HG03064 (cell line): ENCODE measurements around the gene CCIN.

Source experiments
- ATAC-seq: cut with Tn5 transposase; IDR thresholded peaks from one replicate; pipeline ENCODE4 v1.9.1; 2021; ENCODE audit warnings: low read depth; ENCODE audit not compliant: unreplicated experiment

CCIN gene

GRCh38 chr9:36140086-36141084, 28.8 kb upstream of the CCIN start:
- ATAC-seq: no peak

- no peak for ATAC-seq
Measured at GRCh38 chr9:36141288-36141687, 27.9 kb upstream of the CCIN start.

- ATAC-seq: no peak
Measured at GRCh38 chr9:36141761-36142160, 27.4 kb upstream of the CCIN start.

GRCh38 chr9:36142510-36143244, 26.5 kb upstream of the CCIN start:
- ATAC-seq: no peak

- ATAC-seq: no peak
Measured at GRCh38 chr9:36143245-36143641, 25.9 kb upstream of the CCIN start.

GRCh38 chr9:36144309-36145232, 24.6 kb upstream of the CCIN start:
- ATAC-seq: no peak

- no peak for ATAC-seq
Measured at GRCh38 chr9:36145970-36146369, 23.2 kb upstream of the CCIN start.

GRCh38 chr9:36146651-36147050, 22.5 kb upstream of the CCIN start:
- no peak for ATAC-seq

GRCh38 chr9:36147441-36148175, 21.6 kb upstream of the CCIN start:
- no peak for ATAC-seq

GRCh38 chr9:36148311-36149051, 20.7 kb upstream of the CCIN start:
- peak; percentile 49 for ATAC-seq

GRCh38 chr9:36149197-36149596, 20.0 kb upstream of the CCIN start:
- no peak for ATAC-seq

- ATAC-seq: no peak
Measured at GRCh38 chr9:36150574-36151315, 18.4 kb upstream of the CCIN start.

GRCh38 chr9:36151316-36152210, 17.6 kb upstream of the CCIN start:
- no peak for ATAC-seq

- no peak for ATAC-seq
Measured at GRCh38 chr9:36152741-36153438, 16.3 kb upstream of the CCIN start.

GRCh38 chr9:36153746-36154145, 15.4 kb upstream of the CCIN start:
- no peak for ATAC-seq

- no peak for ATAC-seq
Measured at GRCh38 chr9:36154331-36154952, 14.7 kb upstream of the CCIN start.
